ENCODE data around the gene INKA2. TPM values are rescaled to one million over a fixed set of nuclear protein-coding genes. Genes with fewer than 3 reads are reported as not detected.

Gene INKA2
- total RNA-seq, 1 experiment from 2014 or later = 12.3 TPM

GRCh38 chr1:111761717-111762116 lies 22.5 kb upstream of the INKA2 start:
- Histone ChIP-seq H3K56ac (ENCODE audit: insufficient read length, low read depth, low read length) (no peak overlapping the region), H2BK12ac (ENCODE audit: insufficient read length, low read depth, low read length) (no peak overlapping the region), H3K14ac (ENCODE audit: insufficient read depth, low read length) (no peak overlapping the region), H2BK15ac (ENCODE audit: low read depth, low read length) (no peak overlapping the region), H4K91ac (ENCODE audit: insufficient read length, low read depth, low read length) (no peak overlapping the region), H3K27me3 (ENCODE audit: insufficient read depth, low read length) (no peaks in the 10 kb centered on the region; the same call in 1 of the 2 replicates), H3K27ac (ENCODE audit: insufficient read length, low read depth, low read length) (no peak overlapping the region), H3K23ac (ENCODE audit: insufficient read length, low read depth, low read length) (no peak overlapping the region), H3K79me1 (ENCODE audit: insufficient read depth, low read depth, low read length, poor library complexity, severe bottlenecking) (peaks cover 7% of the 10 kb centered on the region), H3T11ph (ENCODE audit: low read length) (no peak overlapping the region), H3K23me2 (ENCODE audit: insufficient read length, low read depth, low read length, poor library complexity, severe bottlenecking) (no peaks in the 10 kb centered on the region), H2BK120ac (ENCODE audit: low read depth, low read length, poor library complexity, severe bottlenecking) (no peak overlapping the region), H3K9ac (ENCODE audit: extremely low read depth, insufficient read length, low read length) (no peak overlapping the region), H3K79me2 (ENCODE audit: insufficient read depth, low read length) (peaks cover 8% of the 10 kb centered on the region; the same call in 1 of the 2 replicates), H4K20me1 (ENCODE audit: control insufficient read depth, insufficient read depth, insufficient read length) (no peaks in the 10 kb centered on the region), H3K4me1 (ENCODE audit: insufficient read depth, low read length) (no peaks in the 10 kb centered on the region; the same call in 1 of the 2 replicates), H3K9me3 (ENCODE audit: control insufficient read depth, low read depth, low read length) (no peaks in the 10 kb centered on the region), H4K5ac (ENCODE audit: insufficient read length, low read depth, low read length) (no peak overlapping the region), H2AFZ (ENCODE audit: low read length) (no peak overlapping the region), H2BK20ac (ENCODE audit: low read depth, low read length, poor library complexity, severe bottlenecking) (no peak overlapping the region), H4K8ac (replicated peaks; ENCODE audit: insufficient read length, low read depth, low read length) (no peak overlapping the region), H3K18ac (ENCODE audit: insufficient read length, low read depth, low read length) (no peak overlapping the region), H3K4ac (ENCODE audit: low read depth, low read length) (no peak overlapping the region), H3K4me2 (ENCODE audit: insufficient read depth, insufficient read length, low read length) (no peak overlapping the region), H2BK5ac (ENCODE audit: insufficient read length, low read length) (no peak overlapping the region), H2AK5ac (ENCODE audit: insufficient read length, low read length) (no peak overlapping the region)
- no peak for DNase-seq
- H3K9me3 Mint-ChIP-seq = no peaks in the 10 kb centered on the region; a peak in 1 of 5 replicates
- H3K27ac Mint-ChIP-seq = no peak overlapping the region
- H3K4me3 Mint-ChIP-seq = no peak overlapping the region
- TF ChIP-seq, protein P1, sequence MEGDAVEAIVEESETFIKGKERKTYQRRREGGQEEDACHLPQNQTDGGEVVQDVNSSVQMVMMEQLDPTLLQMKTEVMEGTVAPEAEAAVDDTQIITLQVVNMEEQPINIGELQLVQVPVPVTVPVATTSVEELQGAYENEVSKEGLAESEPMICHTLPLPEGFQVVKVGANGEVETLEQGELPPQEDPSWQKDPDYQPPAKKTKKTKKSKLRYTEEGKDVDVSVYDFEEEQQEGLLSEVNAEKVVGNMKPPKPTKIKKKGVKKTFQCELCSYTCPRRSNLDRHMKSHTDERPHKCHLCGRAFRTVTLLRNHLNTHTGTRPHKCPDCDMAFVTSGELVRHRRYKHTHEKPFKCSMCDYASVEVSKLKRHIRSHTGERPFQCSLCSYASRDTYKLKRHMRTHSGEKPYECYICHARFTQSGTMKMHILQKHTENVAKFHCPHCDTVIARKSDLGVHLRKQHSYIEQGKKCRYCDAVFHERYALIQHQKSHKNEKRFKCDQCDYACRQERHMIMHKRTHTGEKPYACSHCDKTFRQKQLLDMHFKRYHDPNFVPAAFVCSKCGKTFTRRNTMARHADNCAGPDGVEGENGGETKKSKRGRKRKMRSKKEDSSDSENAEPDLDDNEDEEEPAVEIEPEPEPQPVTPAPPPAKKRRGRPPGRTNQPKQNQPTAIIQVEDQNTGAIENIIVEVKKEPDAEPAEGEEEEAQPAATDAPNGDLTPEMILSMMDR (conservative IDR thresholded peaks at IDR 0.05) = no peak
- peaks cover 8 to 10% of the 10 kb centered on the region in 2 experiments for H3K4me1 Mint-ChIP-seq
- no peaks in the 10 kb centered on the region for H3K27me3 Mint-ChIP-seq (ENCODE audit: low read depth)
- WGBS (ENCODE audit: extremely low coverage, insufficient read length, low lambda C conversion rate) = 100% methylated on average over 1 of the region's 2 CpGs
- H3K36me3 Mint-ChIP-seq (ENCODE audit: insufficient read depth in 1 of 3, low read depth in 3 of 3) = peaks cover 46 to 85% (median 82%) of the 10 kb centered on the region in 3 experiments; a peak in 6 of 7 replicates
